ENCODE data around the gene UXS1. TPM values are rescaled to one million over a fixed set of nuclear protein-coding genes. Genes with fewer than 3 reads are reported as not detected.
A peak's percentile ranks its signal among the peaks of the same experiment; 100 is the strongest.

Gene UXS1
- total RNA-seq, 1 donor from 2014 or later: 60.7 TPM

- no peak for DNase-seq (ENCODE audit: low spot score, unreplicated experiment)
- Mint-ChIP-seq H3K27me3 (no peaks in the 10 kb centered on the region), H3K36me3 (ENCODE audit: insufficient read depth) (peaks cover 22% of the 10 kb centered on the region), H3K27ac (no peak overlapping the region), H3K4me3 (ENCODE audit: low read depth) (no peak overlapping the region), H3K9me3 (ENCODE audit: low read depth) (peaks cover 4% of the 10 kb centered on the region), H3K4me1 (ENCODE audit: low read depth) (peaks cover 16% of the 10 kb centered on the region)
- no peak for TF ChIP-seq CTCF (IDR thresholded peaks at IDR 0.05; ENCODE audit: unreplicated experiment)
Observed at GRCh38 chr2:106129150-106129549, 65.0 kb downstream of the UXS1 start.

- peaks cover 18% of the 10 kb centered on the region for H3K4me1 Mint-ChIP-seq (ENCODE audit: low read depth)
- H3K9me3 Mint-ChIP-seq (ENCODE audit: low read depth): peaks cover 4% of the 10 kb centered on the region
- H3K27ac Mint-ChIP-seq: peak overlapping the region; percentile 5
- no peak overlapping the region for H3K4me3 Mint-ChIP-seq (ENCODE audit: low read depth)
- DNase-seq (ENCODE audit: low spot score, unreplicated experiment): no peak
- TF ChIP-seq CTCF (IDR thresholded peaks at IDR 0.05; ENCODE audit: unreplicated experiment): no peak
- H3K27me3 Mint-ChIP-seq: no peaks in the 10 kb centered on the region
- peaks cover 22% of the 10 kb centered on the region for H3K36me3 Mint-ChIP-seq (ENCODE audit: insufficient read depth)
Observed at GRCh38 chr2:106127776-106128268, 66.3 kb downstream of the UXS1 start.

- TF ChIP-seq CTCF (IDR thresholded peaks at IDR 0.05; ENCODE audit: unreplicated experiment): no peak
- H3K27ac Mint-ChIP-seq: no peak overlapping the region
- H3K36me3 Mint-ChIP-seq (ENCODE audit: insufficient read depth): peaks cover 24% of the 10 kb centered on the region
- H3K4me1 Mint-ChIP-seq (ENCODE audit: low read depth): peaks cover 18% of the 10 kb centered on the region
- H3K9me3 Mint-ChIP-seq (ENCODE audit: low read depth): peaks cover 4% of the 10 kb centered on the region
- no peak overlapping the region for H3K4me3 Mint-ChIP-seq (ENCODE audit: low read depth)
- H3K27me3 Mint-ChIP-seq: no peaks in the 10 kb centered on the region
- DNase-seq (ENCODE audit: low spot score, unreplicated experiment): no peak
Observed at GRCh38 chr2:106127282-106127771, 66.8 kb downstream of the UXS1 start.

- peaks cover 18% of the 10 kb centered on the region for H3K4me1 Mint-ChIP-seq (ENCODE audit: low read depth)
- no peak overlapping the region for H3K27ac Mint-ChIP-seq
- no peak for DNase-seq (ENCODE audit: low spot score, unreplicated experiment)
- H3K4me3 Mint-ChIP-seq (ENCODE audit: low read depth): no peak overlapping the region
- H3K9me3 Mint-ChIP-seq (ENCODE audit: low read depth): peaks cover 4% of the 10 kb centered on the region
- H3K27me3 Mint-ChIP-seq: no peaks in the 10 kb centered on the region
- H3K36me3 Mint-ChIP-seq (ENCODE audit: insufficient read depth): peaks cover 24% of the 10 kb centered on the region
- TF ChIP-seq CTCF (IDR thresholded peaks at IDR 0.05; ENCODE audit: unreplicated experiment): no peak
Observed at GRCh38 chr2:106126705-106127281, 67.3 kb downstream of the UXS1 start.

GRCh38 chr2:106126295-106126694 is 67.8 kb downstream of the UXS1 start:
- Mint-ChIP-seq H3K9me3 (ENCODE audit: low read depth) (peaks cover 4% of the 10 kb centered on the region), H3K36me3 (ENCODE audit: insufficient read depth) (peaks cover 24% of the 10 kb centered on the region), H3K4me3 (ENCODE audit: low read depth) (no peak overlapping the region), H3K4me1 (ENCODE audit: low read depth) (peaks cover 18% of the 10 kb centered on the region), H3K27ac (no peak overlapping the region), H3K27me3 (no peaks in the 10 kb centered on the region)
- no peak for DNase-seq (ENCODE audit: low spot score, unreplicated experiment)
- TF ChIP-seq CTCF (IDR thresholded peaks at IDR 0.05; ENCODE audit: unreplicated experiment): no peak

Data from progenitor cell of endocrine pancreas (in vitro differentiated cells).